Hematopoietic multipotent progenitor cell treated with erythropoietin and hydrocortisone succinate and interleukin-3 and kit ligand, for 8 days (in vitro differentiated cells): ENCODE data around the gene HOXA9.
A peak's percentile ranks its signal among the peaks of the same experiment; 100 is the strongest.

Experiments
- DNase-seq: peaks from one replicate; pipeline ENCODE4 v3.0.0-alpha.2; 2015

The HOXA9 gene

GRCh38 chr7:27175626-27176523 is 10.5 kb upstream of the HOXA9 start:
- DNase-seq, result no peak

GRCh38 chr7:27174874-27175625 is 9.7 kb upstream of the HOXA9 start:
- DNase-seq, result no peak

DNA sequence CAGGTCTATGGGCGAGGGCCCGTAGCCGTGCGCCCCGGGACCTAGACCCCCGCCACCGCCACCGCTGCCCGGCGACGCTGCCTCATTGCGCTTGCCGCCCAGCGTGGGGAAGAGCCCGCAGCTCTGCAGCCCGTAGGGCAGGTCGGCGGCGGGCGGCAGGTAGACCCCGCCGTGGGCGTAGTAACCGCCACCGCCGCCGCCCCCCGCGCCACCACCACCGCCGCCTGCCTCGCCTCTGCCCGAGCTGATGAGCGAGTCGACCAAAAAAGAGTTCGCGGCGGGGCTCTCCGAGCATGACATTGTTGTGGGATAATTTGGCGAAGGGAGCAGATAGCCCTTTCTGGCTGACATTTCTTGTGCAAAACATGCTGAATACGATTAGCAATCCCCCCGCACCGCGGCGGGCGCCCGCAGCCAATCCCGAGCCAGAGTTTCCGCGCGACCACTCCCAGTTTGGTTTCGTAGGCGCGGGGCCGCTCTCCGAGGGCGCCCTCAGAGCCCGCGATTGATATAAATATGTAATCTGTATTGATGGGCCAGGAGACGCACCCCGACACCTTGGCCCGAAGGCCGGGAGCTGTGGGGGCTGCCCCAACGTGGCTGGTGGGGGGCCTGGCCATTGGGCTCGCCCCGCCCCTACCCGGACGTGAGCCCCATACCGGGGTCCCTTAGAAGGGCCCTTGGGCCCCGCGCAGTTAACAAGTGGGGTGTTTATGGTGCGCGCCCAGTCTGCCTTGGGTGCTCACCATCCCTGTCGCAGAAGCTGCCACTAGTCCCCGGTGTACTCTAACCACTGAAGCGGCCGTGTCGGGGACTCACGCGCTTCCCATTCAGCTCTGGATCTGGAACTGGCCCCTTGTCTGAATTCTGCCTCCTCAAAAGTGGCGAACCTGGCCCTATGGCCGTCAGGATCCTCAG is 8.9 kb upstream of the HOXA9 start, which contains the start of gene HOXA10:
HOXA10 (minus strand) TSS at position 365 of the 918 bp plus-strand sequence; CDS start at position 351, 14 bp downstream.
- DNase-seq, result no peak

GRCh38 chr7:27173511-27173955 is 8.2 kb upstream of the HOXA9 start:
- DNase-seq, result no peak

DNA sequence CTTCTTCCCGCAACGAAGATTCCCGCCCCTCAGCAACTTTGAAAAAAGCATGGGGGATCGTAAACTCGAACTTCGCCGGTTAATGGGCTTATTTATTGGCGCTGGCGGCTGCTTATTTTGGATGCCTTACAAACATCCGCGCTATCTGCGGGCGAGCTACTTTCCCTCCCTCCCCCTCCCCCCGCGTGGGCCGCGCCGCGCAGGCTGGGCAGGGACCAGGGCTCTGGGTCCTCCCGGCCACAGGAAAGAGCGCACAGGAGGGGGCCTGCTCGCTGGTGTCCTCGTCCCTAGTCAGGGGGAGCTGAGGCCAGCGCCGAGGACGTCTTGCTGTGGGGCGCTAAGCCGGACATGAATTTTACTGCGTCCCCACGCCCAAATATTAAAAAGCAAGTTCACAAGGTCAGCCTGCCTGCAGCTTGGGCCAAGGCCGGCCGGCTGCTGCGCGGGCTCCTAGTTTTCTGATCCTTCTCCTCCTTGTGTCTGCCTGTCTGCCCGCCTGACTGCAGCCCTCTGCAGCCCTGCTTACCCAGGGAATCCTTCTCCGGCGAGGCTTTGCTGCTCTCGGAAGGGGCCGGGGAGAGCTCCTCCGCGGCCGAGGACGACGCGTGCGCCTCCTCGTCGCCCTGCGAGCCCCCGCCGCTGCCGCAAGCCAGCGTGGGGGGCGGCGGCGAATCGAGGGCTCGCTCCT is 7.6 kb upstream of the HOXA9 start:
- DNase-seq, result no peak

DNA sequence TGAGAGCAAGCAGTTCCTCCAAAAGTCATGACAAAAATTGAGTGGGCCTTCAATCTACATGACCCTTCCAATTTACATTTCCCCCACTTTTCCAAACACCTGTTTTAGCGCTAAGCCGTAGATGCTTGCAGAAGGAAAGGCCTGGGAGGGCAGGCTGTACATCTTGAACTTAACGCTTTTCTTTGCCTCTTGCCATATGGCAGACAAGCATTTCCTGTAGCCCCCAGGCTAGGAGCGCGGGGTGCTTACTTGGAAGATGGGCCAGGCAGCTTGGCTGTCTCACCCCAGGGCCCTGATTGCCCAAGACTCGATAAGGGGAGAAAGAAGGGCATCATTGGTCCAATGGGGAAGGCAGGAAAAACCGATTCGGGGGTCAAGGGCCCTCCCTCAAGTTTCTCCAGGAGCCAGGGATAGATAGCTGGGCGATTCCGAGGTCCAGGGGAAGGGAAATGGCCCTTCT is 7.0 kb upstream of the HOXA9 start:
- no peak for DNase-seq

DNA sequence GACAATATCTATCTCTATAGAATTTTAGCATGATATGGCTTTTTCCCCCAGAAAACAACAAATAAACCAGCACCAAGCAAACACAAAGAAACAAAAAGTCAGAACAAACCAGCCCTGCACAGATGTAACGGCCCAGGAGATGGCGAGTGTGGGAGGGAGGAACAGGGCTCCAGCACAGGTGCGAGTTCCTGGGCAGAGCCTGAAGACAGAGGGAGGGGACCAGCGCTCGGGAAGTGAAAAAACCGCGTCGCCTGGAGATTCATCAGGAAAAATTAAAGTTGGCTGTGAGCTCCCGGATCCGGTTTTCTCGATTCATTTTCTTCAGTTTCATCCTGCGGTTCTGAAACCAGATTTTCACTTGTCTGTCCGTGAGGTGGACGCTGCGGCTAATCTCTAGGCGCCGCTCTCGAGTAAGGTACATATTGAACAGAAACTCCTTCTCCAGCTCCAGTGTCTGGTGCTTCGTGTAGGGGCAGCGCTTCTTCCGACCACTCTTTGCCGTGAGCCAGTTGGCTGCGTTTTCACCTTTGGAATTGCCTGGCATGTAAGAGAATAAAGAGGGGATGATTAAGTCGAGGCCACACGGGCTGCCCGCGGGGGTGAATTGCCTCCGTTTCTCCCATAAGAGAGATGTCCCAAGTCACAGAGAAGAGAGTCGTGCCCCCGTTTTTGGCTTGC is 6.4 kb upstream of the HOXA9 start:
- no peak for DNase-seq

GRCh38 chr7:27171325-27171636 is 5.9 kb upstream of the HOXA9 start:
- no peak for DNase-seq

DNA sequence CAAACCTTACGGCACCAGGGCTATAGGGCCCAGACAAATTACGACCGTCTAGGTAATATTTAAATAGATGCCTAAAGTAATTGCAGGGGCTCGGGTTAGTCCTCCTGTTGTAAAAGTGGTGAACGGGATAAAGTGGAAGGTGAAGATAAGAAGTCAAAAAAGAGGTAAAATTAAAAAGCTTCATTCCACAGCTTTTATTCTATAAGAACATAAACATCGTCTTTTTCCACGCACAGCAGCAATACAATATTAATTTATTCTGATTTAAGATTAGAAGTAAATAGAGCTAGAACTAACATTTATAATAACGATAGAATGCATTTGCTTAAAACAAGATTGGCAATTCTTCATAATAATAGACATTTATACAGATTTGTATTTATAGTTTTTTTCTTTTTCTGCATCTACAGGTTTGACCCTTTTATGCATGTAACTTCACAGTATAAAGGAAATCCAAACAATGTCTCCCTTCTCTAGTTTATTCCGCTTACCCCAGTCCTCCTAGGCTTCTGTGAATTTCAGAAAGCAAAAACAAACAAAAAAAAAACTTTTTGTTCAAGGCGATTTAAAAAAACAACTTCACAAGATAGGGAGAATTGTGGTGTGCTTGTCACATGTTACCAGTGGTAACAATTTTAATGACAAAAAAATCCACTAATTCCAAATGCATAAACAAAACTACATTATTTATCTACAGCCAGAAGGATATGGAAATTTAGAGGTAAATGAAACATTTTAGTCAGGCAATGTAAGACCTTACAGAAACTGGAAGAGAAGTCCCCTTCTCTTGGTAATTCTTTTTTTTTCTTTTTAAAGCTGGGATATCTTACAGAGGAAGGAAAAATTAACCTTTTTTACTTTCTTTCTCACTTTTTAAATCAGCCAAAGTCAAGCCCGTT is 5.3 kb upstream of the HOXA9 start:
- no peak for DNase-seq

DNA sequence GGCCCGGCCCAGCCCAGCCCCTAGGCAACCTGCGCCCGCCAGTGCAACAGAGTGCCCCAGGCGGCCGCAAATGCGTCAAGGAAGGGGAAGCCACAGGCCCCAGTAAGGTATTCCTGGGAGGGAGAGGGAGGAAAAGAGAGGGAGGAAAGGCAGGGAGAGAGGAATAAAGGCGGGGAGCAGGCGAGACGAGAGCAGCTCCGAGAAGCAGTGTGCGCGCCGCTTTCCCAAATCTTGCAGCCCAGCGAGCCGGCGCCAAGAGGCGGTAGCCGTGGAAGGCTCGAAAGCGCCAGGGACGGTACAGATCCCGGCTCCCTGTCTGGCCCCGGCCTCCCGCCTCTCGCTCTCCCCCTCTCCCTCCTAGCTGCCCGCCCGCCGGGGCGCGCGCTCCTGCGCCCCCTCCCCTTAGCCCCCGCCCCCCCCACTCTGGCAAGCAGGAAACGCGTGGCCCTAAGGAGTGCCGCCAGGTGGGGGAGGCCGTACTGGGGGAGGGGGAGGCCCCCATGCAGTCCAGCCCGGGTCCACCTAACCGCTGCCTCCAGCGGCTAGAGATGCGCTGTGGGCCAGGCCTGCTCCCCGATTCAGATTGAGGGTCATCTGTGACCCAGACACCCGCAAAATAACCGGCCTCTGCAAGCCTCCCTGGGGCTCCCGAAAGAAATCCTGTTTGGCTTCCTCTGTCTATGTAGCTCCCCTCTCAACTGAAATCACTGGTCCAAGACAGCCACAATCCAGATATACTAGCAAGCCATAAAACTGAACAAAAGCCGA is 4.5 kb upstream of the HOXA9 start:
- no peak for DNase-seq

DNA sequence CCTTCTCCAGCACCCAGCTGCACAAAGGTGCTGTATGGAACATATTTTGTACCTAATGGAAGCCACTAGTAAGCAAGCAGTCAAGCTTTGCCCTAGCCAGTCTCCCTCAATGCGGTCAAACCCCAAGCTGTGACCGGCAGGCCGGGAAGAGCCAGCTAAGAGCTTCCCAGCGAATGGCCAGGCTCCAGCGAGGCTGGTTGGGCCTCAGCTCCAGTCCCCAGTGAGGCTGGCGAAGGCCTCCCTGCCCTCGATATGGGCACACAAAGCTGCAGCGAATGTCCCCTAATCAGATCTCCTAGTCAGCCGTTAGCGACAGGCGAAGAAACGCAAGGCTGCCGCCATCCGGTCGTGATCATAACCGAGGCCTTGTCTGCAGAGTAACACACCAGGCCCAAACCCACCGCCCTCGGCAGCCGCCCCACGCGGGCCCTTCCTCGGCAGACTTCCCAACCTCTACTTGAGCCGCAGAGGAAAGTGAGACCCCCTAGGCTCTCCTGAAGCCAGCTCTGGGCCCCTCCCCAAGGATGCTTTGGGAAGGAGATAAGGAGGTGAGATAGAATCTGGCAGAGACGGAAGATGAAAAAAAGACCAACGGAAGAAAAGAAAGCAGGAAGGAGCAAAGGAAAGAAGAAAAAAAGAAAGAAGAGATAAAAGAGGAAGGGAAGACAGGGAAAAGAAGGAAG is 3.1 kb upstream of the HOXA9 start:
- DNase-seq, result peak; percentile 79

- DNase-seq, result no peak
These were observed 2.6 kb upstream of the HOXA9 start for GRCh38 chr7:27167916-27168264.

GRCh38 chr7:27166531-27167505 is 1.5 kb upstream of the HOXA9 start:
- no peak for DNase-seq

GRCh38 chr7:27165996-27166530 is 726 bp upstream of the HOXA9 start:
- DNase-seq, result no peak

- DNase-seq, result no peak
These were observed 809 bp downstream of the HOXA9 start for GRCh38 chr7:27164367-27165088.

DNA sequence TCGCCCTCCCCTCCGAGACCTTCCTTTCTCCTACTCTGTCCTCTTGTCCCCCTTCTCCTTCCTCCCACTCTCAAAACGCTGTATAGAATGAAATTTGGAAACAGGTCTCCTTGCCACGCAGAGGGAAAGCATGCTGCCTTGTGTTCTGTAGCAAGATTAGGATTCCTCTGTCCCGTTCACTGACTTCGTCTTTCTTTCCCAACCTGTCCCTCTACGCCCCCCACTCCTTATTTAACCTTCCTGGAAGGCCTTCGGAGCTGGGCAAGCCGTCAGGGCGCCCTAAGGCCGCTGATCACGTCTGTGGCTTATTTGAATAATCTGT is 1.3 kb downstream of the HOXA9 start:
- DNase-seq, result no peak
